H9 (cell line): ENCODE results near the gene LMTK3. TPM values are rescaled to one million over a fixed set of nuclear protein-coding genes. Genes with fewer than 3 reads are reported as not detected.

Experiments used
- DNase-seq: peaks from one replicate; pipeline ENCODE4 v3.0.0-alpha.2; 2017
- H2AFZ ChIP-seq: one replicate; pipeline ENCODE4 v1.6.1; 2013; ENCODE audit warnings: mild to moderate bottlenecking, low read length, control low read depth, moderate library complexity
- H2AK5ac ChIP-seq: 2 replicates; pipeline ENCODE4 v1.6.1; 2013; ENCODE audit warnings: low read length, control low read depth, mixed read lengths; ENCODE audit not compliant: insufficient read length
- H2BK120ac ChIP-seq: one replicate; pipeline ENCODE4 v1.6.1; 2013; ENCODE audit warnings: low read depth, mild to moderate bottlenecking, low read length, control low read depth, inconsistent platforms; ENCODE audit not compliant: poor library complexity, severe bottlenecking
- H2BK12ac ChIP-seq: 2 replicates; pipeline ENCODE4 v1.6.1; 2013; ENCODE audit warnings: low read length, control low read depth, mixed read lengths, low read depth; ENCODE audit not compliant: insufficient read length
- H2BK15ac ChIP-seq: 2 replicates; pipeline ENCODE4 v1.6.1; 2013; ENCODE audit warnings: low read depth, low read length, control low read depth
- H2BK20ac ChIP-seq: one replicate; pipeline ENCODE4 v1.6.1; 2013; ENCODE audit warnings: low read depth, mild to moderate bottlenecking, low read length, control low read depth, inconsistent platforms; ENCODE audit not compliant: poor library complexity, severe bottlenecking
- H2BK5ac ChIP-seq: 2 replicates; pipeline ENCODE4 v1.6.1; 2013; ENCODE audit warnings: low read length, control low read depth, mixed read lengths; ENCODE audit not compliant: insufficient read length
- H3K14ac ChIP-seq: 2 replicates; pipeline ENCODE4 v1.6.1; 2013; ENCODE audit warnings: low read length, control low read depth; ENCODE audit not compliant: insufficient read depth
- H3K18ac ChIP-seq: 2 replicates; pipeline ENCODE4 v1.6.1; 2013; ENCODE audit warnings: low read depth, mild to moderate bottlenecking, mixed read lengths, low read length, control low read depth; ENCODE audit not compliant: insufficient read length
- H3K23ac ChIP-seq: 2 replicates; pipeline ENCODE4 v1.6.1; 2013; ENCODE audit warnings: low read length, control low read depth, mixed read lengths, low read depth; ENCODE audit not compliant: insufficient read length
- H3K23me2 ChIP-seq: 2 replicates; pipeline ENCODE4 v1.6.1; 2013; ENCODE audit warnings: low read depth, mild to moderate bottlenecking, mixed read lengths, low read length, control low read depth; ENCODE audit not compliant: insufficient read length, poor library complexity, severe bottlenecking
- H3K27ac ChIP-seq: 2 replicates; pipeline ENCODE4 v1.5.1; 2013; ENCODE audit warnings: low read length, control low read depth, mixed read lengths, low read depth; ENCODE audit not compliant: insufficient read length
- H3K27me3 ChIP-seq: 2 replicates; pipeline ENCODE4 v1.6.1; 2013; ENCODE audit warnings: low read length, control low read depth, inconsistent platforms; ENCODE audit not compliant: insufficient read depth
- H3K4ac ChIP-seq: 2 replicates; pipeline ENCODE4 v1.6.1; 2013; ENCODE audit warnings: low read depth, mild to moderate bottlenecking, control low read depth, inconsistent platforms, low read length, moderate library complexity
- H3K4me1 ChIP-seq: 2 replicates; pipeline ENCODE4 v1.6.1; 2013; ENCODE audit warnings: low read length, control low read depth, inconsistent platforms; ENCODE audit not compliant: insufficient read depth
- H3K4me2 ChIP-seq: 2 replicates; pipeline ENCODE4 v1.6.1; 2013; ENCODE audit warnings: low read length, control low read depth, mixed read lengths; ENCODE audit not compliant: insufficient read length, insufficient read depth
- H3K56ac ChIP-seq: 2 replicates; pipeline ENCODE4 v1.6.1; 2013; ENCODE audit warnings: low read depth, mild to moderate bottlenecking, mixed read lengths, low read length, control low read depth; ENCODE audit not compliant: insufficient read length
- H3K79me1 ChIP-seq: 2 replicates; pipeline ENCODE4 v1.6.1; 2013; ENCODE audit warnings: low read depth, mild to moderate bottlenecking, moderate library complexity, low read length, control low read depth, inconsistent platforms; ENCODE audit not compliant: insufficient read depth, poor library complexity, severe bottlenecking
- H3K79me2 ChIP-seq: 2 replicates; pipeline ENCODE4 v1.6.1; 2013; ENCODE audit warnings: low read length, control low read depth, inconsistent platforms; ENCODE audit not compliant: insufficient read depth
- H3K9ac ChIP-seq: 2 replicates; pipeline ENCODE4 v1.6.1; 2013; ENCODE audit warnings: low read length, control low read depth, mixed read lengths; ENCODE audit not compliant: insufficient read length; ENCODE audit errors: extremely low read depth
- H3K9me3 ChIP-seq: one replicate; pipeline ENCODE4 v1.6.1; 2013; ENCODE audit warnings: low read depth, low read length, inconsistent platforms; ENCODE audit not compliant: control insufficient read depth
- H3T11ph ChIP-seq: one replicate; pipeline ENCODE4 v1.6.1; 2013; ENCODE audit warnings: mild to moderate bottlenecking, low read length, control low read depth, inconsistent platforms
- H4K20me1 ChIP-seq: one replicate; pipeline ENCODE4 v1.6.1; 2013; ENCODE audit not compliant: control insufficient read depth, insufficient read length, insufficient read depth
- H4K5ac ChIP-seq: 2 replicates; pipeline ENCODE4 v1.6.1; 2013; ENCODE audit warnings: low read depth, mild to moderate bottlenecking, mixed read lengths, low read length, control low read depth; ENCODE audit not compliant: insufficient read length
- H4K8ac ChIP-seq: replicated peaks from 2 replicates; pipeline ENCODE4 v1.6.1; 2013; ENCODE audit warnings: low read length, control low read depth, mixed read lengths, low read depth; ENCODE audit not compliant: insufficient read length
- H4K91ac ChIP-seq: 2 replicates; pipeline ENCODE4 v1.6.1; 2013; ENCODE audit warnings: low read depth, mild to moderate bottlenecking, moderate library complexity, mixed read lengths, low read length, control low read depth; ENCODE audit not compliant: insufficient read length
- H3K27ac Mint-ChIP-seq, 3 experiments: 2 replicates in 2 of 3; 3 replicates in 1 of 3; pipeline ENCODE4 v1.8.0; 2020 to 2021; ENCODE audit warnings: mixed read lengths in 3 of 3, mild to moderate bottlenecking in 1 of 3, moderate library complexity in 1 of 3
- H3K27me3 Mint-ChIP-seq: 2 replicates; pipeline ENCODE4 v1.8.0; 2021; ENCODE audit warnings: low read depth, mild to moderate bottlenecking, moderate library complexity, mixed read lengths
- H3K36me3 Mint-ChIP-seq, 3 experiments: 2 replicates in 2 of 3; 3 replicates in 1 of 3; pipeline ENCODE4 v1.8.0; 2020 to 2021; ENCODE audit warnings: low read depth in 3 of 3, mixed read lengths in 3 of 3; ENCODE audit not compliant: insufficient read depth in 1 of 3
- H3K4me1 Mint-ChIP-seq, 2 experiments: 2 replicates each; pipeline ENCODE4 v1.8.0; 2020; ENCODE audit warnings: mixed read lengths in 2 of 2
- H3K4me3 Mint-ChIP-seq, 2 experiments: 2 replicates in 1 of 2; 3 replicates in 1 of 2; pipeline ENCODE4 v1.8.0; 2020 to 2021; ENCODE audit warnings: mild to moderate bottlenecking in 2 of 2, mixed read lengths in 2 of 2, moderate library complexity in 1 of 2
- H3K9me3 Mint-ChIP-seq, 2 experiments: 2 replicates in 1 of 2; 3 replicates in 1 of 2; pipeline ENCODE4 v1.8.0; 2020; ENCODE audit warnings: mild to moderate bottlenecking in 2 of 2, mixed read lengths in 2 of 2, moderate library complexity in 1 of 2
- WGBS: extraction: QIAGEN DNeasy Blood & Tissue Kit; methylation state at CpG from one replicate; pipeline ENCODE4 v1.1.7; 2013; ENCODE audit warnings: missing lambda C conversion rate, low lambda C conversion rate, mixed read lengths; ENCODE audit not compliant: insufficient read length; ENCODE audit errors: extremely low coverage; 5-methylcytosine and 5-hydroxymethylcytosine counted together
- total RNA-seq: library from RNA; stranded (reverse); gene quantifications from 2 replicates; pipeline ENCODE4 v1.2.1, GENCODE V29; 2021
- TF ChIP-seq, protein P1 (sequence below): fragments of 200-600 bp; sonication (generic); conservative IDR thresholded peaks from 3 replicates; pipeline ENCODE4 v1.8.0; 2021; ENCODE audit warnings: antibody characterized with exemption, mild to moderate bottlenecking

The LMTK3 gene
- total RNA-seq, 1 experiment from 2014 or later: 14.4 TPM

DNA sequence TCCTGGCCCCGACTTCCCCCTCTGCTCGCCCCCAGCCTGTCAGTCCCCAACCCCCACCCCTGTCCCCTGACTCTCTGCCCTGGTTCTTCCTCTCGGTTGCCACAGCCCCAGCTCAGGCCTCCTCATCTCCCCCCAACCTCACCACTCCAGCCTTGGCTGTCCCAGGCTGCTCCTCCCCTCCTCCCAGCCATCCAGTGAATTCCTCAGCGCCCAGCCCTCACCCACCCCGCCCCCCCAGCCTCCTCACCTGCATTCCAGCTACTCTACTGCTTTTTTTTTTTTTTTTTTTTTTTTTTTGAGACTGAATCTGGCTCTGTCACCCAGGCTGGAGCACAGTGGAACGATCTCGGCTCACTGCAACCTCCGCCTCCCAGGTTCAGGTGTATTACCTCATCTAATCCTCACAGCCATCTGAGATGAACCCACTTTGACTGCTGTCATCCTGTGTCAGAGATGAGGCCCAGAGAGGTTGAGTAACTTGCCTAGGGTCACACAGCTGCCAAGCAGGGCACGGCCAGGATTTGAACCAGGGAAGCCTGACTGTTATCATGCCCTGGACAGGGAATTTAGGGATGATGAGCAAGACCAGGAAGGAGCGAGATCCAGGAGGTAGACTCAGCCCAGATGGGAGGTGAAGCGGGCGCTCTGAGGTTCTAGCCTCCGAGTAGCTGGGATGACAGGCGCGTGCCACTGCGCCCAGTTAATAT is 42.9 kb upstream of the LMTK3 start:
- H3K36me3 Mint-ChIP-seq: no peaks in the 10 kb centered on the region
- H3K4me1 Mint-ChIP-seq: peaks cover 19 to 29% of the 10 kb centered on the region in 2 experiments
- no peak overlapping the region for H3T11ph ChIP-seq
- no peak overlapping the region for H3K9ac ChIP-seq
- no peak overlapping the region for H2BK5ac ChIP-seq
- no CpG with 5 or more reads among the region's 16 CpGs for WGBS
- H3K79me2 ChIP-seq: no peaks in the 10 kb centered on the region
- H2AK5ac ChIP-seq: no peak overlapping the region
- no peak overlapping the region for H4K8ac ChIP-seq
- no peak overlapping the region for H3K56ac ChIP-seq
- no peak overlapping the region for H2AFZ ChIP-seq
- no peak overlapping the region for H3K27ac ChIP-seq
- H3K14ac ChIP-seq: 0 out of 2 replicates have a peak overlapping the region, but pooled peaks have one; percentile 52
- peak; percentile 91 for DNase-seq
- H3K4me3 Mint-ChIP-seq: peak overlapping the region in 1 of 2 experiments; percentile 64; a peak in 2 of 5 replicates
- peak overlapping the region; percentile 38 for H3K18ac ChIP-seq
- no peaks in the 10 kb centered on the region for H4K20me1 ChIP-seq
- no peak overlapping the region for H2BK15ac ChIP-seq
- no peaks in the 10 kb centered on the region for H3K27me3 ChIP-seq
- peaks cover 0 to 6% of the 10 kb centered on the region in 2 experiments; a peak in 2 of 5 replicates for H3K9me3 Mint-ChIP-seq
- TF ChIP-seq, protein P1, sequence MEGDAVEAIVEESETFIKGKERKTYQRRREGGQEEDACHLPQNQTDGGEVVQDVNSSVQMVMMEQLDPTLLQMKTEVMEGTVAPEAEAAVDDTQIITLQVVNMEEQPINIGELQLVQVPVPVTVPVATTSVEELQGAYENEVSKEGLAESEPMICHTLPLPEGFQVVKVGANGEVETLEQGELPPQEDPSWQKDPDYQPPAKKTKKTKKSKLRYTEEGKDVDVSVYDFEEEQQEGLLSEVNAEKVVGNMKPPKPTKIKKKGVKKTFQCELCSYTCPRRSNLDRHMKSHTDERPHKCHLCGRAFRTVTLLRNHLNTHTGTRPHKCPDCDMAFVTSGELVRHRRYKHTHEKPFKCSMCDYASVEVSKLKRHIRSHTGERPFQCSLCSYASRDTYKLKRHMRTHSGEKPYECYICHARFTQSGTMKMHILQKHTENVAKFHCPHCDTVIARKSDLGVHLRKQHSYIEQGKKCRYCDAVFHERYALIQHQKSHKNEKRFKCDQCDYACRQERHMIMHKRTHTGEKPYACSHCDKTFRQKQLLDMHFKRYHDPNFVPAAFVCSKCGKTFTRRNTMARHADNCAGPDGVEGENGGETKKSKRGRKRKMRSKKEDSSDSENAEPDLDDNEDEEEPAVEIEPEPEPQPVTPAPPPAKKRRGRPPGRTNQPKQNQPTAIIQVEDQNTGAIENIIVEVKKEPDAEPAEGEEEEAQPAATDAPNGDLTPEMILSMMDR: no peak
- H3K27ac Mint-ChIP-seq: peak overlapping the region; percentile 88 to 97 (median 88); a peak in 6 of 7 replicates
- H3K4ac ChIP-seq: no peak overlapping the region
- no peak overlapping the region for H4K91ac ChIP-seq
- peak overlapping the region; percentile 57 for H4K5ac ChIP-seq
- no peaks in the 10 kb centered on the region for H3K23me2 ChIP-seq
- peak overlapping the region; percentile 11 for H3K4me2 ChIP-seq
- H2BK20ac ChIP-seq: no peak overlapping the region
- H3K9me3 ChIP-seq: no peaks in the 10 kb centered on the region
- H3K79me1 ChIP-seq: no peaks in the 10 kb centered on the region
- H2BK120ac ChIP-seq: no peak overlapping the region
- peaks cover 2% of the 10 kb centered on the region; the same call in 1 of the 2 replicates for H3K4me1 ChIP-seq
- H3K27me3 Mint-ChIP-seq: peaks cover 1% of the 10 kb centered on the region
- no peak overlapping the region for H3K23ac ChIP-seq
- no peak overlapping the region for H2BK12ac ChIP-seq
